Gastrocnemius medialis (tissue), 4 donors: Measurements from ENCODE around the gene KCNQ5. TPM values are rescaled to one million over a fixed set of nuclear protein-coding genes. Genes with fewer than 3 reads are reported as not detected.

Experiments used
- ATAC-seq, 2 donors: fragments of 150-250 bp; one replicate each; pipeline ENCODE4 v1.9.1; 2016
- DNase-seq, 2 donors: peaks; one replicate each; pipeline ENCODE4 v3.0.0-alpha.2; 2019
- H3K27ac ChIP-seq, 4 donors: fragments of 200-600 bp; sonication (generic); 1 replicate in 1 of 4; 2 replicates in 3 of 4; pipeline ENCODE4 v1.5.1; 2016 to 2018; ENCODE audit warnings: mild to moderate bottlenecking in 2 of 4, moderate library complexity in 1 of 4
- H3K27me3 ChIP-seq, 3 donors: fragments of 200-600 bp; sonication (generic) in 2 of 3; 1 replicate in 1 of 3; 2 replicates in 2 of 3; pipeline versions ENCODE4 v1.5.1 to v1.6.0; 2016 to 2019; ENCODE audit warnings: mild to moderate bottlenecking in 1 of 3, moderate library complexity in 1 of 3
- H3K36me3 ChIP-seq, 2 donors: fragments of 200-600 bp; sonication (generic) in 1 of 2; one replicate each; pipeline ENCODE4 v1.5.1; 2017 to 2018
- H3K4me1 ChIP-seq, 2 donors: fragments of 200-600 bp; sonication (generic) in 1 of 2; one replicate each; pipeline ENCODE4 v1.5.1; 2016 to 2017; ENCODE audit warnings: mild to moderate bottlenecking in 2 of 2
- H3K4me3 ChIP-seq, 4 donors: fragments of 200-600 bp; sonication (generic) in 3 of 4; 1 replicate in 1 of 4; 2 replicates in 3 of 4; pipeline ENCODE4 v1.5.1; 2016 to 2019; ENCODE audit warnings: mild to moderate bottlenecking in 2 of 4
- H3K9me3 ChIP-seq, 3 donors: fragments of 200-600 bp; sonication (generic) in 2 of 3; 1 replicate in 1 of 3; 2 replicates in 2 of 3; pipeline ENCODE4 v1.5.1; 2016 to 2019
- CTCF ChIP-seq, 5 experiments: fragments of 450-650 bp in 3 of 5; fragments of 200-600 bp in 2 of 5; sonication (generic) in 2 of 5; IDR thresholded peaks in 4 of 5; conservative IDR thresholded peaks in 1 of 5; 1 replicate in 4 of 5; 2 replicates in 1 of 5; pipeline ENCODE4 v1.5.1; 2016 to 2019; ENCODE audit warnings: antibody characterized with exemption in 5 of 5, mild to moderate bottlenecking in 3 of 5, moderate library complexity in 3 of 5
- POLR2A ChIP-seq, 2 donors: fragments of 450-650 bp; IDR thresholded peaks; one replicate each; pipeline ENCODE4 v1.6.1; 2017; ENCODE audit warnings: antibody characterized with exemption in 2 of 2, mild to moderate bottlenecking in 2 of 2, moderate library complexity in 2 of 2
- in situ Hi-C, 4 donors: fragments of 200-750 bp; cut with MboI; loops; one replicate each; pipeline versions ENCODE4 v1.15.0 to v1.8.0; 2017; ENCODE audit warnings: low sequenced_read_pairs in 4 of 4
- intact Hi-C: fragments of 100-400 bp; cut with DNase I; formaldehyde crosslinking; loops from one replicate; pipeline ENCODE4 v1.15.1; 2023; ENCODE audit warnings: low total_unique reads
- total RNA-seq, 4 donors: library from RNA; depleted of rRNA; stranded (reverse); fragments of >200 nt; gene quantifications; one replicate each; pipeline versions ENCODE4 v1.1.0 to v1.2.3, GENCODE V29; 2016

KCNQ5 gene
- total RNA-seq, 4 donors from 2014 or later, result 5.3 to 19.3 (median 15.1) TPM

GRCh38 chr6:73139681-73140383 lies 518.0 kb downstream of the KCNQ5 start:
- intact Hi-C loops (no loop called here), in situ Hi-C loops (loop anchor here in 1 of 4 donors (10.0 kb wide), 1 partner anchor 725 kb away; no protein-coding TSS in a partner anchor)
- ATAC-seq (no peak), DNase-seq (no peak)
- TF ChIP-seq POLR2A (IDR thresholded peaks at IDR 0.05), result no peak
- no peak for TF ChIP-seq CTCF (IDR thresholded peaks at IDR 0.05 in 4 of 5, conservative IDR thresholded peaks at IDR 0.05 in 1 of 5)
- no peaks in the 10 kb centered on the region for H3K36me3 ChIP-seq
- no peak overlapping the region for H3K27ac ChIP-seq
- H3K9me3 ChIP-seq, result no peaks in the 10 kb centered on the region
- H3K27me3 ChIP-seq, result no peaks in the 10 kb centered on the region
- no peaks in the 10 kb centered on the region for H3K4me1 ChIP-seq
- no peak overlapping the region for H3K4me3 ChIP-seq

- no peaks in the 10 kb centered on the region for H3K4me1 ChIP-seq
- no peak for ATAC-seq
- no peaks in the 10 kb centered on the region for H3K36me3 ChIP-seq
- H3K27me3 ChIP-seq, result no peaks in the 10 kb centered on the region
- no peak for DNase-seq
- no peak overlapping the region for H3K27ac ChIP-seq
- H3K9me3 ChIP-seq, result no peaks in the 10 kb centered on the region
- intact Hi-C loops, result no loop called here
- TF ChIP-seq CTCF (IDR thresholded peaks at IDR 0.05 in 4 of 5, conservative IDR thresholded peaks at IDR 0.05 in 1 of 5) (no peak), POLR2A (IDR thresholded peaks at IDR 0.05) (no peak)
- no peak overlapping the region for H3K4me3 ChIP-seq
- in situ Hi-C loops, result no loop called here
Observed at GRCh38 chr6:73143551-73143950, 521.7 kb downstream of the KCNQ5 start.

- no peaks in the 10 kb centered on the region for H3K4me1 ChIP-seq
- H3K27ac ChIP-seq, result no peak overlapping the region
- intact Hi-C loops, result no loop called here
- ATAC-seq (no peak), DNase-seq (no peak)
- in situ Hi-C loops, result no loop called here
- H3K4me3 ChIP-seq, result no peak overlapping the region
- H3K27me3 ChIP-seq, result no peaks in the 10 kb centered on the region
- TF ChIP-seq CTCF (IDR thresholded peaks at IDR 0.05 in 4 of 5, conservative IDR thresholded peaks at IDR 0.05 in 1 of 5), result no peak
- no peak for TF ChIP-seq POLR2A (IDR thresholded peaks at IDR 0.05)
- no peaks in the 10 kb centered on the region for H3K9me3 ChIP-seq
- H3K36me3 ChIP-seq, result no peaks in the 10 kb centered on the region
Observed at GRCh38 chr6:73144516-73144915, 522.7 kb downstream of the KCNQ5 start.

- intact Hi-C loops (no loop called here), in situ Hi-C loops (no loop called here)
- TF ChIP-seq POLR2A (IDR thresholded peaks at IDR 0.05) (no peak), CTCF (IDR thresholded peaks at IDR 0.05 in 4 of 5, conservative IDR thresholded peaks at IDR 0.05 in 1 of 5) (no peak)
- ATAC-seq, result no peak
- Histone ChIP-seq H3K4me1 (no peaks in the 10 kb centered on the region), H3K4me3 (no peak overlapping the region), H3K27me3 (no peaks in the 10 kb centered on the region), H3K27ac (no peak overlapping the region), H3K36me3 (no peaks in the 10 kb centered on the region), H3K9me3 (no peaks in the 10 kb centered on the region)
- no peak for DNase-seq
Observed at GRCh38 chr6:73145690-73146089, 523.8 kb downstream of the KCNQ5 start.

- intact Hi-C loops, result no loop called here
- Histone ChIP-seq H3K36me3 (no peaks in the 10 kb centered on the region), H3K4me3 (no peak overlapping the region), H3K9me3 (no peaks in the 10 kb centered on the region), H3K27ac (no peak overlapping the region), H3K4me1 (no peaks in the 10 kb centered on the region), H3K27me3 (no peaks in the 10 kb centered on the region)
- DNase-seq (no peak), ATAC-seq (no peak)
- TF ChIP-seq POLR2A (IDR thresholded peaks at IDR 0.05) (no peak), CTCF (IDR thresholded peaks at IDR 0.05 in 4 of 5, conservative IDR thresholded peaks at IDR 0.05 in 1 of 5) (no peak)
- in situ Hi-C loops, result no loop called here
Observed at GRCh38 chr6:73151732-73152131, 529.9 kb downstream of the KCNQ5 start.
